Keratinocyte (primary cell): ENCODE data around the gene EIF3J.

Experiments
- CTCF ChIP-seq, 3 experiments: IDR thresholded peaks in 1 of 3; conservative IDR thresholded peaks in 1 of 3; optimal IDR thresholded peaks in 1 of 3; 2 replicates in 2 of 3; 3 replicates in 1 of 3; pipeline versions ENCODE3 to v1.5.1; 2011; ENCODE audit warnings: low read length in 3 of 3, mild to moderate bottlenecking in 3 of 3, moderate library complexity in 2 of 3, control low read depth in 1 of 3, inconsistent platforms in 1 of 3; ENCODE audit not compliant: insufficient read depth in 2 of 3; ENCODE audit errors: extremely low read depth in 1 of 3
- EZH2 ChIP-seq: IDR thresholded peaks from one replicate; pipeline ENCODE4 v1.6.1; 2012; ENCODE audit warnings: inconsistent platforms, mild to moderate bottlenecking, low read length, moderate library complexity

GRCh38 chr15:44490622-44491021 is 46.3 kb upstream of the EIF3J start:
- no peak for TF ChIP-seq CTCF (optimal IDR thresholded peaks at IDR 0.05 in 1 of 3, IDR thresholded peaks at IDR 0.05 in 1 of 3, conservative IDR thresholded peaks at IDR 0.05 in 1 of 3; ENCODE audit: extremely low read depth in 1 of 3, insufficient read depth in 2 of 3, low read length in 3 of 3)
- TF ChIP-seq EZH2, result no peak
